Lower leg skin (tissue), 4 donors: Measurements from ENCODE around the gene TECTA. TPM values are rescaled to one million over a fixed set of nuclear protein-coding genes. Genes with fewer than 3 reads are reported as not detected.

Experiments
- DNase-seq, 2 donors: peaks; one replicate each; pipeline ENCODE4 v3.0.0-alpha.2; 2019; ENCODE audit warnings: low spot score in 2 of 2
- H3K4me3 ChIP-seq: fragments of 200-600 bp; sonication (generic); 2 replicates; pipeline ENCODE4 v1.5.1; 2017; ENCODE audit warnings: mild to moderate bottlenecking, low read depth; ENCODE audit not compliant: poor library complexity, severe bottlenecking
- CTCF ChIP-seq, 3 donors: fragments of 450-650 bp; IDR thresholded peaks; one replicate each; pipeline ENCODE4 v1.5.1; 2016; ENCODE audit warnings: antibody characterized with exemption in 3 of 3, mild to moderate bottlenecking in 3 of 3, moderate library complexity in 2 of 3
- POLR2A ChIP-seq, 2 donors: fragments of 450-650 bp; IDR thresholded peaks; one replicate each; pipeline ENCODE4 v1.6.1; 2016 to 2017; ENCODE audit warnings: antibody characterized with exemption in 2 of 2, mild to moderate bottlenecking in 1 of 2, moderate library complexity in 1 of 2
- WGBS, 2 donors: methylation state at CpG; one replicate each; pipeline ENCODE4 v1.1.5; 2018; 5-methylcytosine and 5-hydroxymethylcytosine counted together
- intact Hi-C: fragments of 100-400 bp; cut with DNase I; formaldehyde crosslinking; loops from one replicate; pipeline ENCODE4 v1.15.0; 2023; ENCODE audit warnings: low total_unique reads
- total RNA-seq, 4 donors: library from RNA; depleted of rRNA; stranded (reverse); fragments of >200 nt; gene quantifications; one replicate each; pipeline ENCODE4 v1.1.0, GENCODE V29; 2016

TECTA gene
- total RNA-seq, 4 donors from 2014 or later, result 0.08 to 1.2 (median 0.20) TPM

- 80 to 90% methylated on average over 3 of the region's 3 CpGs for WGBS, 2 donors
- no peak overlapping the region for H3K4me3 ChIP-seq
- TF ChIP-seq CTCF (IDR thresholded peaks at IDR 0.05) (no peak), POLR2A (IDR thresholded peaks at IDR 0.05) (no peak)
- intact Hi-C loops, result no loop called here
- no peak for DNase-seq
Measured at GRCh38 chr11:121212536-121213361, 111.7 kb downstream of the TECTA start.

- no peak overlapping the region for H3K4me3 ChIP-seq
- 72 to 100% methylated on average over 2 to 3 of the region's 3 CpGs for WGBS, 2 donors
- intact Hi-C loops, result no loop called here
- DNase-seq, result no peak
- TF ChIP-seq CTCF (IDR thresholded peaks at IDR 0.05) (no peak), POLR2A (IDR thresholded peaks at IDR 0.05) (no peak)
Measured at GRCh38 chr11:121213362-121213893, 112.4 kb downstream of the TECTA start.

GRCh38 chr11:121214861-121215260 is 113.8 kb downstream of the TECTA start:
- no peak for DNase-seq
- H3K4me3 ChIP-seq, result no peak overlapping the region
- intact Hi-C loops, result no loop called here
- TF ChIP-seq POLR2A (IDR thresholded peaks at IDR 0.05), result no peak
- no peak for TF ChIP-seq CTCF (IDR thresholded peaks at IDR 0.05)

GRCh38 chr11:121221496-121222200 is 120.6 kb downstream of the TECTA start:
- intact Hi-C loops, result no loop called here
- TF ChIP-seq POLR2A (IDR thresholded peaks at IDR 0.05) (no peak), CTCF (IDR thresholded peaks at IDR 0.05) (no peak)
- no peak overlapping the region for H3K4me3 ChIP-seq
- DNase-seq, result no peak
- WGBS, 2 donors, result 50 to 56% methylated on average over 5 of the region's 5 CpGs

- H3K4me3 ChIP-seq, result no peak overlapping the region
- TF ChIP-seq CTCF (IDR thresholded peaks at IDR 0.05) (no peak), POLR2A (IDR thresholded peaks at IDR 0.05) (no peak)
- intact Hi-C loops, result no loop called here
- no peak for DNase-seq
- 74 to 79% methylated on average over 4 of the region's 4 CpGs for WGBS, 2 donors
Measured at GRCh38 chr11:121223161-121223560, 122.1 kb downstream of the TECTA start.
